Neural progenitor cell (in vitro differentiated cells): ENCODE measurements around the gene COQ5. TPM values are rescaled to one million over a fixed set of nuclear protein-coding genes. Genes with fewer than 3 reads are reported as not detected.
A peak's percentile ranks its signal among the peaks of the same experiment; 100 is the strongest.

Experiments
- DNase-seq: peaks from one replicate; pipeline ENCODE4 v3.0.0-alpha.2; 2016; ENCODE audit warnings: low spot score
- H2AFZ ChIP-seq: fragments of 200-600 bp; sonication (generic); replicated peaks from 2 replicates; pipeline ENCODE4 v1.6.1; 2016; ENCODE audit warnings: antibody characterized with exemption
- H3F3A ChIP-seq: fragments of 200-600 bp; sonication (generic); 2 replicates; pipeline ENCODE4 v1.6.1; 2016; ENCODE audit warnings: antibody characterized with exemption, low read depth
- H3K27ac ChIP-seq: fragments of 200-600 bp; sonication (generic); 2 replicates; pipeline ENCODE4 v1.5.1; 2016; ENCODE audit warnings: mild to moderate bottlenecking
- H3K27me3 ChIP-seq: fragments of 200-600 bp; sonication (generic); 2 replicates; pipeline ENCODE4 v1.6.1; 2016; ENCODE audit warnings: mild to moderate bottlenecking, moderate library complexity
- H3K36me3 ChIP-seq: fragments of 200-600 bp; sonication (generic); 2 replicates; pipeline ENCODE4 v1.5.1; 2016
- H3K4me1 ChIP-seq: fragments of 200-600 bp; sonication (generic); 2 replicates; pipeline ENCODE4 v1.6.1; 2016; ENCODE audit warnings: mixed run types
- H3K4me2 ChIP-seq: fragments of 200-600 bp; sonication (generic); 2 replicates; pipeline ENCODE4 v1.6.1; 2016
- H3K4me3 ChIP-seq: fragments of 200-600 bp; sonication (generic); 2 replicates; pipeline ENCODE4 v1.5.1; 2016
- H3K79me2 ChIP-seq: fragments of 200-600 bp; sonication (generic); 2 replicates; pipeline ENCODE4 v1.6.1; 2016; ENCODE audit warnings: low read depth
- H3K9ac ChIP-seq: fragments of 200-600 bp; sonication (generic); 2 replicates; pipeline ENCODE4 v1.6.1; 2016
- H3K9me3 ChIP-seq: fragments of 200-600 bp; sonication (generic); 2 replicates; pipeline ENCODE4 v1.5.1; 2016; ENCODE audit warnings: low read depth
- H4K20me1 ChIP-seq: fragments of 200-600 bp; sonication (generic); 2 replicates; pipeline ENCODE4 v1.6.1; 2016; ENCODE audit warnings: low read depth
- H3K27ac Mint-ChIP-seq: 3 replicates; pipeline ENCODE4 v1.8.0; 2021; ENCODE audit warnings: mixed read lengths
- H3K27me3 Mint-ChIP-seq: 2 replicates; pipeline ENCODE4 v1.8.0; 2022; ENCODE audit warnings: low read depth, mild to moderate bottlenecking, inconsistent platforms, moderate library complexity, mixed read lengths; ENCODE audit not compliant: insufficient read depth
- H3K36me3 Mint-ChIP-seq: 3 replicates; pipeline ENCODE4 v1.8.0; 2021; ENCODE audit warnings: mixed read lengths
- H3K4me1 Mint-ChIP-seq: 3 replicates; pipeline ENCODE4 v1.8.0; 2021; ENCODE audit warnings: mixed read lengths
- H3K4me3 Mint-ChIP-seq: 3 replicates; pipeline ENCODE4 v1.8.0; 2021; ENCODE audit warnings: mild to moderate bottlenecking, moderate library complexity, mixed read lengths
- H3K9me3 Mint-ChIP-seq: 3 replicates; pipeline ENCODE4 v1.8.0; 2020; ENCODE audit warnings: mixed read lengths
- EZH2 ChIP-seq: fragments of 200-600 bp; sonication (generic); IDR thresholded peaks from 2 replicates; pipeline ENCODE4 v1.6.1; 2017; ENCODE audit warnings: antibody characterized with exemption, mild to moderate bottlenecking, moderate library complexity
- EZH2phosphoT487 ChIP-seq: fragments of 200-600 bp; sonication (generic); IDR thresholded peaks from 2 replicates; pipeline ENCODE4 v1.6.1; 2017; ENCODE audit warnings: antibody characterized with exemption
- total RNA-seq: library from RNA; depleted of rRNA; stranded (reverse); fragments of >200 nt; gene quantifications from 2 replicates; pipeline ENCODE4 v1.2.3, GENCODE V29; 2015; ENCODE audit warnings: low replicate concordance
- TF ChIP-seq, protein P1 (sequence below): fragments of 200-600 bp; sonication (generic); IDR thresholded peaks from 2 replicates; pipeline ENCODE4 v1.5.1; 2017; ENCODE audit warnings: antibody characterized with exemption, mild to moderate bottlenecking

COQ5 gene
- total RNA-seq, 1 donor from 2014 or later = 72.7 TPM

DNA sequence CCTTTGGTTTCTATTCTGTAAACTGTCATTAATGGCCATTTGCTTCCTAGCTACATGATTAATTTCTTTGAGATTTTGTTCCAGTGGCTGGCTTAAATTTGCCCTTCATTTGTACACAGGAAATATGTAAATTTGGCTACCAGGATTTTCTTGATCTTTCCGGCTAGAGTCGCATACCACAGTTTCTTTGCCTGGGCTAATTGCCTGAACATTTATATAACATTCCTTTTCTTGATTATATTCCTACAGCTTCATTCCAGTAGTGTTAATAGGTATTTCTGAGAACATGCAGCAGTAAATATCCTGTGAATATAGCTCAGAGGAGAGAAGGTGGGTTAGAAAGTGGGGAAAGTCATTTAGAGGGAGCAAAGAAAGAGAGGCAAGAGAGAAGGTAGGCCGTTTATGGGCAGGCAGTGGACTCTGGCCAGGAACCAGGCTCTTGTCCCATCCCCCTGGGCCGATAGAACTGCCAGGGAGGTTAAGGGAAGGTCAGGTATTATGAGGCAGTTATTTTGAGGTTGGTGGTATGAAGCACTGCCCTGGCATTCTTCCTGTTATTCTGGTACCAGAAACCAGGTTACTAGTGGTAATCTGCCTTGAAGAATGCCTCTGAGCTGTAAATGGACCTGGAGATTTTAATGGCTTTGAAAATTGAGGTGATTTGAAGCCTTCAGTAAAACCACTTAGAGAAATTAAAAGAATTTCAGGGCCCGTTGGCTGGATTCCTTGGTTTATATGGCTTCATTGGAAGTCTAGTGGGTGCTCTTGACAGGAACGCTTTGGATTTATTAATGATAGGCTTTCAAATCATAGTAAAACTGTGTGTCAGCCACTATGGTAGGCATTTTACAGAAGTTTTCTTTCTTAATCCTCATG, 9.6 kb upstream of the COQ5 start:
- TF ChIP-seq, protein P1, sequence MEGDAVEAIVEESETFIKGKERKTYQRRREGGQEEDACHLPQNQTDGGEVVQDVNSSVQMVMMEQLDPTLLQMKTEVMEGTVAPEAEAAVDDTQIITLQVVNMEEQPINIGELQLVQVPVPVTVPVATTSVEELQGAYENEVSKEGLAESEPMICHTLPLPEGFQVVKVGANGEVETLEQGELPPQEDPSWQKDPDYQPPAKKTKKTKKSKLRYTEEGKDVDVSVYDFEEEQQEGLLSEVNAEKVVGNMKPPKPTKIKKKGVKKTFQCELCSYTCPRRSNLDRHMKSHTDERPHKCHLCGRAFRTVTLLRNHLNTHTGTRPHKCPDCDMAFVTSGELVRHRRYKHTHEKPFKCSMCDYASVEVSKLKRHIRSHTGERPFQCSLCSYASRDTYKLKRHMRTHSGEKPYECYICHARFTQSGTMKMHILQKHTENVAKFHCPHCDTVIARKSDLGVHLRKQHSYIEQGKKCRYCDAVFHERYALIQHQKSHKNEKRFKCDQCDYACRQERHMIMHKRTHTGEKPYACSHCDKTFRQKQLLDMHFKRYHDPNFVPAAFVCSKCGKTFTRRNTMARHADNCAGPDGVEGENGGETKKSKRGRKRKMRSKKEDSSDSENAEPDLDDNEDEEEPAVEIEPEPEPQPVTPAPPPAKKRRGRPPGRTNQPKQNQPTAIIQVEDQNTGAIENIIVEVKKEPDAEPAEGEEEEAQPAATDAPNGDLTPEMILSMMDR = no peak
- TF ChIP-seq EZH2phosphoT487 (no peak), EZH2 (no peak)
- H4K20me1 ChIP-seq = peaks cover 66% of the 10 kb centered on the region
- peaks cover 2% of the 10 kb centered on the region for H3K27me3 Mint-ChIP-seq
- peak overlapping the region; percentile 33 for H3K9ac ChIP-seq
- no peak overlapping the region for H3K27ac Mint-ChIP-seq
- no peaks in the 10 kb centered on the region for H3K9me3 Mint-ChIP-seq
- peaks cover 94% of the 10 kb centered on the region for H3K79me2 ChIP-seq
- H3K4me3 Mint-ChIP-seq = no peak overlapping the region
- no peak overlapping the region for H2AFZ ChIP-seq
- H3K4me3 ChIP-seq = no peak overlapping the region
- no peaks in the 10 kb centered on the region for H3F3A ChIP-seq
- no peak overlapping the region for H3K4me2 ChIP-seq
- H3K36me3 ChIP-seq = no peaks in the 10 kb centered on the region
- H3K27me3 ChIP-seq = no peaks in the 10 kb centered on the region
- peaks cover 27% of the 10 kb centered on the region for H3K4me1 ChIP-seq
- peaks cover 21% of the 10 kb centered on the region for H3K36me3 Mint-ChIP-seq
- H3K4me1 Mint-ChIP-seq = peaks cover 26% of the 10 kb centered on the region
- H3K9me3 ChIP-seq = no peaks in the 10 kb centered on the region
- H3K27ac ChIP-seq = no peak overlapping the region
- DNase-seq = no peak

DNA sequence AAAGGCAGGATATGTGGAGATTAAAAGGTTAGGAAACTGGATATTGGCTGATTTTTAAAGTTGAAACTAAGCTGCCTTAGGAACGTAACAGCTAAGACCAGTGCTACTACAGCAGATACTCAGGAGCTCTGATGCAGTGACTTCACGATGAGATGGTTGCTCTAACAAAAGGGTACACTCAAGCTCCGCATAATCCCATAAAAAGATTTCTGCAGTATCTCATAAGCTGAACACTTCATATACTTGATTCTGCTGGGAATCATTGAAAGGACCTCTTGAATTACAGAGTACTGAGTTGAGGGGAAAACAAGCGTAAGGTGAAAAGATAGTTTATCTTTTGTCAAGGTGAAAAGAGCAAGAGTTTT, 8.9 kb upstream of the COQ5 start:
- H3K27me3 Mint-ChIP-seq = peaks cover 2% of the 10 kb centered on the region
- Histone ChIP-seq H4K20me1 (peaks cover 62% of the 10 kb centered on the region), H3K4me2 (peak overlapping the region; percentile 21), H2AFZ (no peak overlapping the region), H3K27ac (no peak overlapping the region), H3K36me3 (no peaks in the 10 kb centered on the region), H3K79me2 (peaks cover 87% of the 10 kb centered on the region), H3K4me3 (no peak overlapping the region), H3K9ac (no peak overlapping the region), H3K9me3 (no peaks in the 10 kb centered on the region), H3K4me1 (peaks cover 27% of the 10 kb centered on the region), H3K27me3 (no peaks in the 10 kb centered on the region), H3F3A (no peaks in the 10 kb centered on the region)
- no peaks in the 10 kb centered on the region for H3K9me3 Mint-ChIP-seq
- peaks cover 26% of the 10 kb centered on the region for H3K4me1 Mint-ChIP-seq
- no peak overlapping the region for H3K4me3 Mint-ChIP-seq
- no peak overlapping the region for H3K27ac Mint-ChIP-seq
- TF ChIP-seq, protein P1 = no peak
- no peak for TF ChIP-seq EZH2
- no peak for TF ChIP-seq EZH2phosphoT487
- H3K36me3 Mint-ChIP-seq = peaks cover 19% of the 10 kb centered on the region
- no peak for DNase-seq

DNA sequence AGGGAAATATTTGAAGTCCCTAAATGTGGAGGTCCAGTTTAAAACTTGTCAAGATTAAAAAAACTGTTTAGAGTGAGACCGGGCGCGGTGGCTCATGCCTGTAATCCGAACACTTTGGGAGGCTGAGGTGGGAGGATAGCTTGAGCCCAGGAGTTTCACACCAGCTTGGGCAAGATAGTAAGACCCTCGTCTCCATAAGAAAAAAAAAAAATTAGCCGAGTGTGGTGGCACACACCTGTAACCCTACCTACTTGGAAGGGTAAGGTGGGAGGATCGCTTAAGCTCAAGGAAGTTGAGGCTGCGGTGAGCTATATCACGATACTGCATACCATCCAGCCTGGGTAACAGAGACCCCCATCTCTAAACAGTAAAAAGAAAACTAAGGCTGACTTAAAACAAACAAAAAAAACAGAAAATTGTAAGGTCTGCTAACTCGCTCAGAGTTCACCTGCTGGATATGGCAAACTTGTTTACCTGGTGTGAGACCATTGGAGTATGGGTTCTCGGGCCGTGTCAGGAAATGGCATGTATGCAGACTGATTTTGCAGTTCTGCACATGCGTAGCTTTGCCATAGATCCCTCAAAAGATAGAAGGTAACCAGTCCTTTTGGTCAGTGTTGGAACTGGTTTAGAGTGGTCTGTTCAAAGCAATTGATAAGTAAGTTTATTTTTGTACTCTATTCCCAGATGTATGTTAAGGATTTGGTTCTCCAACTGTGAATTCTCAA, 7.3 kb upstream of the COQ5 start:
- no peaks in the 10 kb centered on the region for H3K9me3 Mint-ChIP-seq
- no peak for DNase-seq
- Histone ChIP-seq H2AFZ (no peak overlapping the region), H3K79me2 (peaks cover 71% of the 10 kb centered on the region), H3K27me3 (no peaks in the 10 kb centered on the region), H3K4me2 (peak overlapping the region; percentile 85), H3K9me3 (no peaks in the 10 kb centered on the region), H4K20me1 (peaks cover 54% of the 10 kb centered on the region), H3K36me3 (no peaks in the 10 kb centered on the region), H3K4me1 (peaks cover 27% of the 10 kb centered on the region), H3F3A (peaks cover 4% of the 10 kb centered on the region), H3K9ac (peak overlapping the region; percentile 95), H3K27ac (no peak overlapping the region), H3K4me3 (peak overlapping the region; percentile 99)
- peaks cover 26% of the 10 kb centered on the region for H3K4me1 Mint-ChIP-seq
- H3K36me3 Mint-ChIP-seq = peaks cover 14% of the 10 kb centered on the region
- peak overlapping the region; percentile 96 for H3K4me3 Mint-ChIP-seq
- H3K27me3 Mint-ChIP-seq = peaks cover 6% of the 10 kb centered on the region
- no peak for TF ChIP-seq EZH2
- no peak for TF ChIP-seq EZH2phosphoT487
- TF ChIP-seq, protein P1 = no peak
- no peak overlapping the region for H3K27ac Mint-ChIP-seq
